Prostate gland (tissue), 2 donors: Measurements from ENCODE around the gene DEXI.

ENCODE experiments used
- POLR2A ChIP-seq: fragments of 450-650 bp; IDR thresholded peaks from one replicate; pipeline ENCODE4 v1.6.1; 2016; ENCODE audit warnings: antibody characterized with exemption, mild to moderate bottlenecking
- TF ChIP-seq, protein P1 (sequence below), 4 experiments: fragments of 200-600 bp in 2 of 4; fragments of 450-650 bp in 2 of 4; sonication (generic) in 2 of 4; IDR thresholded peaks; 1 replicate in 3 of 4; 2 replicates in 1 of 4; pipeline ENCODE4 v1.5.1; 2016 to 2019; ENCODE audit warnings: antibody characterized with exemption in 4 of 4, mild to moderate bottlenecking in 2 of 4, moderate library complexity in 2 of 4

- TF ChIP-seq, protein P1, sequence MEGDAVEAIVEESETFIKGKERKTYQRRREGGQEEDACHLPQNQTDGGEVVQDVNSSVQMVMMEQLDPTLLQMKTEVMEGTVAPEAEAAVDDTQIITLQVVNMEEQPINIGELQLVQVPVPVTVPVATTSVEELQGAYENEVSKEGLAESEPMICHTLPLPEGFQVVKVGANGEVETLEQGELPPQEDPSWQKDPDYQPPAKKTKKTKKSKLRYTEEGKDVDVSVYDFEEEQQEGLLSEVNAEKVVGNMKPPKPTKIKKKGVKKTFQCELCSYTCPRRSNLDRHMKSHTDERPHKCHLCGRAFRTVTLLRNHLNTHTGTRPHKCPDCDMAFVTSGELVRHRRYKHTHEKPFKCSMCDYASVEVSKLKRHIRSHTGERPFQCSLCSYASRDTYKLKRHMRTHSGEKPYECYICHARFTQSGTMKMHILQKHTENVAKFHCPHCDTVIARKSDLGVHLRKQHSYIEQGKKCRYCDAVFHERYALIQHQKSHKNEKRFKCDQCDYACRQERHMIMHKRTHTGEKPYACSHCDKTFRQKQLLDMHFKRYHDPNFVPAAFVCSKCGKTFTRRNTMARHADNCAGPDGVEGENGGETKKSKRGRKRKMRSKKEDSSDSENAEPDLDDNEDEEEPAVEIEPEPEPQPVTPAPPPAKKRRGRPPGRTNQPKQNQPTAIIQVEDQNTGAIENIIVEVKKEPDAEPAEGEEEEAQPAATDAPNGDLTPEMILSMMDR (IDR thresholded peaks at IDR 0.05) = no peak
- TF ChIP-seq POLR2A = no peak
These were observed 16.9 kb upstream of the DEXI start for GRCh38 chr16:10959161-10959560.
